Activated CD4-positive, alpha-beta T cell treated with anti-CD3 and anti-CD28 coated beads, Interleukin-10, Interleukin-2, amounts not matched to agents 100 ng/mL and 50 ng/mL, durations not matched to agents 16 hours and 8 hours (primary cell): Measurements from ENCODE around the gene MMP24.

ENCODE experiments used
- DNase-seq: peaks from one replicate; pipeline ENCODE4 v3.0.0-alpha.2; 2020

The MMP24 gene

DNA sequence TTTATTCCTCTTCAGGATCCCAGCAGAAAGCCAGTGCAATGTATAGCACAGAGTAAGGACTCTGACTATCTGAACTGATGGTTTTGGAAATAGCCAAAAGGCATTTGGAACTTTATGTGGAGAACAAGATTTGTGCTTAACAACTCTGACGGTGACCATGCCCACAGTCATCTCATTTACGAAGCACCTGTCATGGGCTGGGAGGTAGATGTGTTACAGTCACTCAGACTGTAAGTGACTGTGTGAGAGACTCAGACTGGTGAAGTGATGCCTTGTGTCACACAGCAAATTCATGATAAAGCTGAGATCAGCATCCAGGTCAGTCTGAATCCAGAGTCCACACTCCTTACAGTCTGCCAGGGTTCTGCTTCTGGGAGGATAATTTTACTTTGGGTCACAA, 89.6 kb downstream of the MMP24 start:
- no peak for DNase-seq

DNA sequence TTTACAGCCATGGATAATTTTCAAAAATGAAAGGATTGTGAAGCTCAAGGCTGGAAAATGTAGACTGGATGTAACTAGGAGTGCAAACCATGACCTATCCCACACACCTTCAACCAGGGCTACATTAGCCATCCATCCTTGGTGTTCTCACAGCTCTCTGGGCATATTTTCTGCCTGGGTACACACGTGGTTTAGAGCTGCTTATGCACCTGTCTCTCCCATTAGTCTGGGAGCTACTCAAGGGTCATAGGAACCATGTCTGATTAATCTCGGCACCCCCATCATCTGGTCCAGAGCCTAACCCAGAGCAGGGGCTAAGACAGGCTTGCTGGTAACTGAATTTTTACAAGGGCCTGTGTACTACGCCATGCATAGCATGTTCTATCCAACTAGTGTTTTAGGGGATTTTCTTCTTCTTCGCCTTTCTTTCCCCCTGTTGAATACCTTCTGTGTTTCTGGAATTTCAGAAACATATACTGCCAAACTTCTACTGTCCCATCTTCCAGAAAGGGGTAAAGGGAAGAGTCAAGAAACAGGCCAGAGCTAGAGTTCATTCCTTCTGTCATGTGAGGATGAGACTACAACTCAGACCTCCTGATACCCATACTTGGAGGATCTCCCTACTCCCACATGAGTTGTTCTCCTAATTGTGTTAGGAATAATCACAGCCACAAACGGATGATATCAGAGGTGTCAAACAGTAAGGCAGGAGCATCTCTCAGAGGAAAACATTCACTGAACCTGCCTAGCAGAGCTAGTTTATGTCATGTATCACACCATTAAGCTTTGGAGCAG, 91.1 kb downstream of the MMP24 start:
- DNase-seq, result no peak

DNA sequence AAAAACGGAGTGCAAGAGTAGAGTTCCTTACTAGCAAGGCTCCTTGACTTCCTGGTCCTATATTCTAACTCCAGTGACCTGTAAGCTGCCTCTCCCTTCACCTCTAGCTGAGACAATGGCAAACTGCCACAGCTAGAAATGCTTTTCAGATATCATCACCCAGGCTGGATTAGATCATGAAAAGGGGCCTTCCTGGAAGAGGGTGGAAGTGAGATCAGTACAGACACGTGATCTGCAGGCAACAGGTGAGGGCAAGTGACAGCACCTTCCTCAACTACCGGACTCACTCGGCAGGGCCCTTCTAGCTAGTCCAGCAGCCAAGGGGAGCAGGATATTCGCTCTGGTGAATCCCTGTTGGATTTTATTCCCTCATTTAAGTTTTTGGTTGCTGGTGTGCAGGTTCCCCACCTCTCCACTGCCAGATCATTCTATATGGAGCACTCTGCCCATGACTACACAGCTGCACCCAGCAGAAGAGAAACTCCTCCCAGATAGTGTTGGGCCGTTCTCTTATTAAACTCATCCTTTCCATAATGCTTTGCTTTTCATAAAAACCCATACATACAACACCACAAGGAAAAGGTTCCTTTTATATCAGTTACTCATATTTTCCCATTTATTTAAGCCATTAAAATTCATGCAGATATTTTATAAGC, 92.1 kb downstream of the MMP24 start:
- DNase-seq, result peak; percentile 63

DNA sequence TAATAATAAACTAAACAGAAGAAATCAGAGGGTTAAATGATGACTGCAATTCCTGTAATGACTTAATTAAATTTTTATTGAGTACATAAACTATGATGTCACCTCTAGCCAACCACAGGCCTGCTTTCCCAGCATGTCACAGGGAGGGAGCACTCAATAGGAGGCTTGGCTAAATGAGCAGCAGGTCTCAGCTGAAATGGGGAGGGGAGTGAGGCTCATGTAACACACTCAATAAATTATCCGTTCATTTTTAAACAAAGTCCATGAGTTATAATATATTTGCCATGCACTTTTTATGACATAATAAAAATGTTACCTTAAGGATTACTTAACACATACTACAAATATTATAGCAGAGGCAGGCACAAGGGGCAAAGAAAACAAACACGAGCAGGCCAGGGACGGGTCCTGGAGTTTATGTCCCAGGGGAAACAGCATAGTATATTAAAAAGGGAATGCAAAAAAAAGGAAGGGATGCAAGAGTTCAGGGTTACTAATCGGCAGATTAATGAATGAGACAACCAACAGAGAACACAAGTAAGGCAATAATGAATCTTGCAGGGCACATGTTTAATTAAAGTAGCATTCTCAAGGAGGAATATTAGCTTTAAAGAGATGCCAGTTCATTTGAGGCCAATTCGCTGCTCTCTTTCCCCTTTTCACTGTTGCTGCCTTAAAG, 92.8 kb downstream of the MMP24 start:
- DNase-seq, result no peak

DNA sequence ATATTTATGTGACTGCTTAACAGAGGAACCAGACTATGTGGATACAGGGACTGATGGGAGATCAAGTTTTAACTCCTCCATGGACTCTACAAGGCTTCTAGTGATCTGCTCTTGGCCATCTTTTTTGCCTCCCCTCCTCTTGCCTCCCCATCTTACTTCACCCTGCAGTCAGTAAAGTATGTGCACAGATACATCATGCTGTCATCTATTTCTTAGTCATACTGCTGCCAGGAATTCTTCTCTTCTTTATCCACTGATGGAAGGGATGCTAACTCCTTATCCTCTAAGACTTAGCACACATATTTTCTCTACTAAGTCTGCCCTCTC, 93.3 kb downstream of the MMP24 start:
- DNase-seq, result no peak

DNA sequence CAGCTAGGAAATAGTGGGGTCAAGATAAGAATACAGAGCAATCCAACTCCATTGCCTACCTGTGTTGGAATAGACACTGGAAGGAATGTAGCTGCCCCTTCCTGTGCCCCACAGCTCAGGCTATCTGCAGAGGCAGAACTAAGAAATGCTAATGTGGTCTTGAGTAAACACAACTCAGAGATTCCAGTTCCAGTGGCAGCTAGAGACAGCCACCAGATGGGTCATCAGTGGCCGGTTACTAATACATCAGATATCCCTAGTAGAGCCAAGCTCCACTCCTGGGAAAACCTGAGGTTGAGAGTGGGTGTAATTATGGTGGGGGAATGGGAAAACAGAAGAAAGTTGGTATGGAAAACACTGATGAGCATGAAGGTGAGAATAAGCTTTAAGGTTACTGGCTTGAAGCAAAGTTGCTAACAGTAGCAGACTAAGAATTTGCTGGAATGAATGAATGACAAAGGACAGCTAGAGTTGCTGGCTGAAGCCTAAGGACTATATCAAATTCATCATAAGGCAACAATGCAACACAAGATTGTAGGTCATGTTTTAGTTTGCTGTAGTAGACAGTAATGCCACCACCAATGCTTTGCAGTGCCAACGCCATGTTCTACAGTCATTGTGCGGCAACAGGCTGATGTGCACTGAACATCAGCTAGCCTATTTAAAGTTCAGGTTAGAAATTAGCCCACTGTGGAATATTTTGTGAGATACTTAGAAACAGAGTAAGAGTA, 94.1 kb downstream of the MMP24 start:
- no peak for DNase-seq

DNA sequence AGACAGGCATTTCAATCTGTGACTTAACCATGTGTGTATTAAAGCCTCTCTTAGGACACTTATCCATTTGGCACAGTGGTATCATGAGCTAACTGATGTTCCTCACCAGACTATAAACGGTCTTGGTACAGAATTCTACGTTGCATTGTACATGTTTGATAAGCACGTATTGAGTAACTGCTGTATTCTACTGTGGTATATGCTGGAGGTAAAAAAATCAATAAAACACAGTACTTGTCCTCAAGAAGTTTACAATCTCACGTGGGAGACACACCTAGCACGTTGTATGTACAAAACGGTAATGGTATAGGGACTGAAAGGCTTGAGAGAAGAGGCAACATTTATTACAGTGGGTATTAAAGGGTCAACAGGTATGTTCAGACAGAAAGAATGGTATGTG, 98.9 kb downstream of the MMP24 start:
- DNase-seq, result no peak

DNA sequence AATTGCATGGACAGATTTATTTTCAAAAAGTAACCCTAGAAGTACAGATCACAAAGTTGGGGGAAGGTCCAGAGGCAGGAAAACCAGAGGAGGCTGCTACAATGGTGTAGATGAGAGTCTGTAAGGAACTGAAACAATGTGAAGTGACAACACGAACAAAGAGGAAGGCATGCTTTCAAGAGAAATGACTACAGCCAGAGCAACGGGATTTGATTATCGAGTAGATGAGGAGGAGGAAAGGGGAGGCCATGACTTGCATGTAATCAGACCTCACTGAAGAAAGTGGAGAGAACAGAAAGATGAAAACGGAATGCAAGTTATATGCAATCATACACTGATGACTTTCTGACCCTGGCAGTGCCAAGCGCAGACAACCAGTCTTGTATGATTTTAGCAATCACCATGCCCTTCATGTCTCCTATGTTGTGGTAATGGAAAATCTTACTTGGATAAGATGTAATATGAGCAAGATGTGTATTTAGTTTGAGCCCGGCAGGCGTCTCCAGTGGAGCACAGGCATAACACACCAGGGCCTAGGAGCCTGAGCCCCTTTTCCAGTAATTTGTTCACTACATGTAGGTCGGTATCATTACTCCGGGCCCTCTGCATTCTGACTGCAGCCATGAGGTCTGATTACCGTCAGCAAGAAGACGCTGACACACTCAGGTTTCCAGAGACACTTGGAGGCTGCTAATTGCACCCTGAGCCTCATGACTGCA, 99.7 kb downstream of the MMP24 start:
- no peak for DNase-seq
